Adrenal gland (tissue), 5 donors: ENCODE measurements around the gene SWI5.

Experiments used
- CTCF ChIP-seq, 6 experiments: fragments of 450-650 bp in 4 of 6; fragments of 200-600 bp in 2 of 6; sonication (generic) in 1 of 6; IDR thresholded peaks; 1 replicate in 5 of 6; 2 replicates in 1 of 6; pipeline versions ENCODE4 v1.5.1 to v1.8.0; 2016 to 2021; ENCODE audit warnings: antibody characterized with exemption in 6 of 6, mild to moderate bottlenecking in 2 of 6, moderate library complexity in 1 of 6
- POLR2A ChIP-seq, 2 donors: fragments of 450-650 bp; IDR thresholded peaks; one replicate each; pipeline ENCODE4 v1.6.1; 2017; ENCODE audit warnings: antibody characterized with exemption in 2 of 2, mild to moderate bottlenecking in 2 of 2, moderate library complexity in 1 of 2
- donor health status: DM: no; HTN: no; CAD: no.

GRCh38 chr9:128304971-128305288 is 28.9 kb downstream of the SWI5 start:
- TF ChIP-seq CTCF (IDR thresholded peaks at IDR 0.05) (no peak), POLR2A (IDR thresholded peaks at IDR 0.05) (no peak)
